GM12878 (cell line): ENCODE data around the gene PCGF6. TPM values are rescaled to one million over a fixed set of nuclear protein-coding genes. Genes with fewer than 3 reads are reported as not detected.

Experiments
- ATAC-seq: fragments of 200-7000 bp; cut with Tn5 transposase; 3 replicates; pipeline ENCODE4 v1.9.1; 2020; ENCODE audit warnings: mild to moderate bottlenecking, moderate library complexity
- BruUV-seq: library from RNA; stranded (reverse); fragments of 400-500 nt; replicated peaks from 2 replicates; lab custom pipeline; 2021; lab: Mats Ljungman, UMichigan
- CTCF ChIA-PET: fragments of 300-600 bp; sonication (Branson Sonifier 250); formaldehyde crosslinking; extraction: SDS; loops from one replicate; lab custom pipeline; 2021; ENCODE audit warnings: inconsistent platforms; lab: Yijun Ruan, JAX
- POLR2A ChIA-PET: fragments of 350-600 bp; formaldehyde crosslinking; extraction: SDS; loops from one replicate; lab custom pipeline; 2021; ENCODE audit warnings: inconsistent platforms; lab: Charles Lee
- RAD21 ChIA-PET: fragments of 300-600 bp; sonication (Branson Sonifier 250); formaldehyde crosslinking; loops from one replicate; lab custom pipeline; 2023; ENCODE audit warnings: antibody characterized with exemption; ENCODE audit not compliant: unreplicated experiment; lab: Charles Lee
- SMC1A ChIA-PET: fragments of 300-600 bp; sonication (Branson Sonifier 250); formaldehyde crosslinking; loops from one replicate; lab custom pipeline; 2023; ENCODE audit not compliant: unreplicated experiment, uncharacterized antibody; lab: Charles Lee
- DNase-seq: peaks from one replicate; pipeline ENCODE4 v3.0.0-alpha.2; 2011; ENCODE audit warnings: low read depth, low spot score
- FAIRE-seq: peaks from 3 replicates; lab custom pipeline; 2011; peaks lifted over from hg19 to GRCh38; lab: Jason Lieb, UNC
- H2AFZ ChIP-seq: 2 replicates; pipeline ENCODE4 v1.6.0; 2011; ENCODE audit warnings: low read depth, low read length, control low read depth; ENCODE audit not compliant: control insufficient read depth
- H3K27ac ChIP-seq: 2 replicates; pipeline ENCODE4 v1.5.1; 2011; ENCODE audit warnings: control low read depth; ENCODE audit not compliant: control insufficient read depth, insufficient read depth
- H3K27me3 ChIP-seq, 2 experiments: replicated peaks in 1 of 2; 2 replicates each; pipeline versions ENCODE4 v1.6.0 to v1.6.1; 2011; ENCODE audit warnings: low read length in 1 of 2; ENCODE audit not compliant: control insufficient read depth in 2 of 2, insufficient read depth in 2 of 2
- H3K36me3 ChIP-seq, 2 experiments: 2 replicates each; pipeline ENCODE4 v1.5.1; 2011; ENCODE audit warnings: low read length in 1 of 2; ENCODE audit not compliant: control insufficient read depth in 2 of 2, insufficient read depth in 2 of 2
- H3K4me1 ChIP-seq: 2 replicates; pipeline ENCODE4 v1.6.1; 2011; ENCODE audit warnings: mild to moderate bottlenecking, low read length, moderate library complexity, mixed read lengths; ENCODE audit not compliant: control insufficient read depth, insufficient read depth
- H3K4me2 ChIP-seq: 2 replicates; pipeline ENCODE4 v1.6.0; 2011; ENCODE audit warnings: control low read depth; ENCODE audit not compliant: control insufficient read depth, insufficient read depth
- H3K4me3 ChIP-seq: fragments of 200-600 bp; sonication (generic); 2 replicates; pipeline ENCODE4 v1.5.1; 2016
- H3K79me2 ChIP-seq: 2 replicates; pipeline ENCODE4 v1.6.0; 2011; ENCODE audit warnings: low read length; ENCODE audit not compliant: control insufficient read depth, insufficient read depth
- H3K9ac ChIP-seq: 2 replicates; pipeline ENCODE4 v1.8.0; 2011; ENCODE audit warnings: low read length, control low read depth, mixed read lengths; ENCODE audit not compliant: control insufficient read depth, insufficient read depth
- H3K9me3 ChIP-seq: replicated peaks from 3 replicates; pipeline ENCODE4 v1.5.1; 2011; ENCODE audit warnings: mild to moderate bottlenecking, low read length; ENCODE audit not compliant: control insufficient read depth, insufficient read depth
- H4K20me1 ChIP-seq: 2 replicates; pipeline ENCODE4 v1.6.0; 2011; ENCODE audit not compliant: control insufficient read depth, insufficient read depth
- NKRF ChIP-seq: fragments of 450-650 bp; conservative IDR thresholded peaks from 2 replicates; pipeline ENCODE4 v1.6.1; 2017; ENCODE audit warnings: mild to moderate bottlenecking, moderate library complexity
- SKIL ChIP-seq: fragments of 450-650 bp; IDR thresholded peaks from 2 replicates; pipeline ENCODE4 v1.6.1; 2017; ENCODE audit warnings: mild to moderate bottlenecking, low read depth, inconsistent platforms; ENCODE audit not compliant: poor library complexity, severe bottlenecking
- WGBS: methylation state at CpG from one replicate; pipeline ENCODE4 v1.1.6; 2016; ENCODE audit warnings: low lambda C conversion rate; ENCODE audit not compliant: insufficient replicate concordance, insufficient coverage; ENCODE audit errors: missing lambda C conversion rate; 5-methylcytosine and 5-hydroxymethylcytosine counted together
- in situ Hi-C: fragments of 300-500 bp; cut with MboI; formaldehyde crosslinking; loops from 9 replicates; pipeline ENCODE4 v1.14.3; 2018; ENCODE audit warnings: mixed read lengths
- intact Hi-C: fragments of 100-400 bp; cut with micrococcal nuclease; formaldehyde crosslinking; loops from one replicate; pipeline ENCODE4 v1.14.2; 2022; ENCODE audit not compliant: unreplicated experiment
- polyA plus RNA-seq, 11 experiments: library from polyadenylated mRNA; depleted of rRNA in 4 of 11; unstranded in 6 of 11; stranded (reverse) in 5 of 11; fragments of >200 nt; fragmentation: Nextera tagmentation in 4 of 11; fragmentation: Illumina TruSeq in 1 of 11; extraction: Ambion mirVana in 4 of 11; extraction: Trizol in 1 of 11; gene quantifications; 1 replicate in 1 of 11; 2 replicates in 10 of 11; pipeline versions ENCODE4 v1.2.1 to v1.2.3, GENCODE V29; 2011 to 2016; ENCODE audit warnings: inconsistent platforms in 2 of 11, missing spikeins in 2 of 11, low read depth in 1 of 11
- total RNA-seq, 4 experiments: library from RNA; depleted of rRNA in 3 of 4; stranded (reverse); fragments of >200 nt in 3 of 4; fragmentation: Illumina TruSeq in 1 of 4; extraction: Trizol in 1 of 4; gene quantifications; 2 replicates each; pipeline versions ENCODE4 v1.2.1 to v1.2.3, GENCODE V29; 2013 to 2021

PCGF6 gene
- total and polyA plus RNA-seq, 10 of the 15 experiments (the other 5 are each of a cell fraction or from before 2014, with no cell fraction given) = 6.5 to 19.1 (median 12.7) TPM

- Histone ChIP-seq H2AFZ (no peak overlapping the region), H3K4me2 (no peak overlapping the region; the same call in 1 of the 2 replicates), H3K27me3 (peaks cover 0 to 6% of the 10 kb centered on the region in 2 experiments), H3K4me1 (no peaks in the 10 kb centered on the region; the same call in 1 of the 2 replicates), H3K9me3 (no peaks in the 10 kb centered on the region; the same call in 2 of the 3 replicates), H3K36me3 (no peaks in the 10 kb centered on the region), H3K79me2 (no peaks in the 10 kb centered on the region), H3K27ac (no peak overlapping the region), H3K9ac (no peak overlapping the region), H4K20me1 (peaks cover 3% of the 10 kb centered on the region; the same call in 1 of the 2 replicates), H3K4me3 (no peak overlapping the region)
- in situ Hi-C loops = no loop called here
- CTCF ChIA-PET = no interaction called here
- intact Hi-C loops = no loop called here
- no TSS peak for BruUV-seq
- TF ChIP-seq NKRF = no peak
- TF ChIP-seq SKIL = no peak
- DNase-seq (no peak), FAIRE-seq (no peak), ATAC-seq (no peak)
- WGBS = 30% methylated on average over 21 of the region's 21 CpGs
- RAD21 ChIA-PET = no interaction called here
- POLR2A ChIA-PET = no interaction called here
- SMC1A ChIA-PET = no interaction called here
Observed at GRCh38 chr10:103276251-103276895, 74.6 kb downstream of the PCGF6 start.
